Transverse colon (tissue), 4 donors: ENCODE data around the gene KASH5. TPM values are rescaled to one million over a fixed set of nuclear protein-coding genes. Genes with fewer than 3 reads are reported as not detected.

ENCODE experiments used
- DNase-seq: peaks from one replicate; pipeline ENCODE4 v3.0.0-alpha.2; 2019
- H3K27ac ChIP-seq, 4 donors: fragments of 200-600 bp; sonication (generic); 2 replicates each; pipeline ENCODE4 v1.5.1; 2016 to 2018; ENCODE audit warnings: inconsistent platforms in 4 of 4
- H3K27me3 ChIP-seq: fragments of 200-600 bp; sonication (generic); 2 replicates; pipeline ENCODE4 v1.5.1; 2017; ENCODE audit warnings: inconsistent platforms
- H3K36me3 ChIP-seq, 4 donors: fragments of 200-600 bp; sonication (generic); 2 replicates each; pipeline ENCODE4 v1.5.1; 2017 to 2019; ENCODE audit warnings: inconsistent platforms in 4 of 4
- H3K4me1 ChIP-seq, 4 donors: fragments of 200-600 bp; sonication (generic); 2 replicates each; pipeline ENCODE4 v1.5.1; 2017 to 2020; ENCODE audit warnings: inconsistent platforms in 4 of 4
- H3K4me3 ChIP-seq, 4 donors: fragments of 200-600 bp; sonication (generic); 1 replicate in 1 of 4; 2 replicates in 3 of 4; pipeline versions ENCODE4 v1.5.1 to v1.6.1; 2017 to 2019; ENCODE audit warnings: inconsistent platforms in 4 of 4
- H3K9me3 ChIP-seq, 2 donors: fragments of 200-600 bp; sonication (generic); 2 replicates each; pipeline ENCODE4 v1.5.1; 2017 to 2019; ENCODE audit warnings: inconsistent platforms in 2 of 2
- CTCF ChIP-seq, 5 experiments: fragments of 200-600 bp in 3 of 5; fragments of 450-650 bp in 2 of 5; sonication (generic) in 3 of 5; IDR thresholded peaks; 1 replicate in 2 of 5; 2 replicates in 3 of 5; pipeline ENCODE4 v1.5.1; 2016 to 2017; ENCODE audit warnings: antibody characterized with exemption in 5 of 5, inconsistent platforms in 3 of 5, mild to moderate bottlenecking in 2 of 5, moderate library complexity in 1 of 5
- EP300 ChIP-seq: sonication (generic); formaldehyde crosslinking; IDR thresholded peaks from one replicate; pipeline ENCODE4 v1.6.1; 2017; ENCODE audit warnings: antibody characterized with exemption, low read depth
- POLR2A ChIP-seq: fragments of 450-650 bp; IDR thresholded peaks from one replicate; pipeline ENCODE4 v1.6.1; 2016; ENCODE audit warnings: antibody characterized with exemption, mild to moderate bottlenecking, moderate library complexity
- POLR2AphosphoS5 ChIP-seq, 3 donors: sonication (generic); formaldehyde crosslinking; IDR thresholded peaks; one replicate each; pipeline ENCODE4 v1.6.1; 2016; ENCODE audit warnings: antibody characterized with exemption in 3 of 3
- WGBS, 2 donors: methylation state at CpG; one replicate each; pipeline ENCODE4 v1.1.5; 2018; ENCODE audit warnings: low coverage in 1 of 2; 5-methylcytosine and 5-hydroxymethylcytosine counted together
- in situ Hi-C, 4 donors: fragments of 200-750 bp; cut with MboI; loops; one replicate each; pipeline versions ENCODE4 v1.15.0 to v1.15.1; 2017; ENCODE audit warnings: low sequenced_read_pairs in 3 of 4, low pct_ligation_motif_present in 1 of 4, low pct_unique_long_range_greater_than_20kb in 1 of 4
- intact Hi-C: fragments of 100-400 bp; cut with DNase I; formaldehyde crosslinking; loops from one replicate; pipeline ENCODE4 v1.15.1; 2023; ENCODE audit warnings: low total_unique reads
- total RNA-seq, 4 donors: library from RNA; depleted of rRNA; stranded (reverse); fragments of >200 nt; gene quantifications; one replicate each; pipeline ENCODE4 v1.1.0, GENCODE V29; 2016

Gene KASH5
- total RNA-seq, 4 donors from 2014 or later = not detected

GRCh38 chr19:49362929-49363267 is 25.2 kb upstream of the KASH5 start:
- Histone ChIP-seq H3K4me1 (peaks cover 4 to 32% (median 22%) of the 10 kb centered on the region in 4 donors), H3K27me3 (no peaks in the 10 kb centered on the region), H3K27ac (peak overlapping the region; percentile 87 to 97 (median 91)), H3K36me3 (no peaks in the 10 kb centered on the region), H3K4me3 (peak overlapping the region in 3 of 4 donors; percentile 48 to 78 (median 61)), H3K9me3 (no peaks in the 10 kb centered on the region)
- 0 to 1% methylated on average over 1 to 14 of the region's 14 CpGs for whole genome bisulfite sequencing, 2 donors
- TF ChIP-seq POLR2A (no peak), EP300 (no peak)
- peak; percentile 47 for DNase-seq
- intact Hi-C loops = no loop called here
- in situ Hi-C loops = no loop called here

GRCh38 chr19:49363268-49364082 is 24.6 kb upstream of the KASH5 start, which contains the start of gene DKKL1:
DKKL1 (plus strand) TSS chr19:49363877; CDS start chr19:49363999, 122 bp downstream.
- H3K4me3 ChIP-seq = peak within 1 kb of the TSS in 3 of 4 donors; percentile 48 to 78 (median 61)
- WGBS, 2 donors = 0 to 3% methylated on average over 6 to 44 of the region's 46 CpGs
- H3K27me3 ChIP-seq = no peaks in the 10 kb centered on the region
- no peaks in the 10 kb centered on the region for H3K36me3 ChIP-seq
- TF ChIP-seq CTCF (IDR thresholded peaks at IDR 0.05) (peak in 2 of 5 experiments; percentile 18 to 27), POLR2AphosphoS5 (IDR thresholded peaks at IDR 0.05) (peak; percentile 68 to 80 (median 69)), EP300 (no peak)
- in situ Hi-C loops = no loop called here
- intact Hi-C loops = no loop called here
- peaks cover 4 to 32% (median 22%) of the 10 kb centered on the region in 4 donors for H3K4me1 ChIP-seq
- H3K27ac ChIP-seq = peak within 1 kb of the TSS; percentile 87 to 97 (median 91)
- peaks cover under 1 to 2% of the 10 kb centered on the region in 2 donors for H3K9me3 ChIP-seq
- DNase-seq = peak; percentile 99

GRCh38 chr19:49364083-49364737 is 23.8 kb upstream of the KASH5 start:
- peaks cover 4 to 32% (median 22%) of the 10 kb centered on the region in 4 donors for H3K4me1 ChIP-seq
- peak overlapping the region in 2 of 4 donors; percentile 61 to 78 for H3K4me3 ChIP-seq
- intact Hi-C loops = no loop called here
- no peak for DNase-seq
- peak overlapping the region; percentile 69 to 88 (median 82) for H3K27ac ChIP-seq
- no peaks in the 10 kb centered on the region for H3K36me3 ChIP-seq
- 55 to 76% methylated on average over 2 to 27 of the region's 27 CpGs for WGBS, 2 donors
- peaks cover 7 to 9% of the 10 kb centered on the region in 2 donors for H3K9me3 ChIP-seq
- H3K27me3 ChIP-seq = no peaks in the 10 kb centered on the region
- TF ChIP-seq EP300 (no peak), POLR2A (no peak), POLR2AphosphoS5 (IDR thresholded peaks at IDR 0.05) (no peak), CTCF (IDR thresholded peaks at IDR 0.05) (no peak)
- in situ Hi-C loops = no loop called here

- Histone ChIP-seq H3K36me3 (no peaks in the 10 kb centered on the region), H3K4me3 (no peak overlapping the region), H3K9me3 (peaks cover 10 to 11% of the 10 kb centered on the region in 2 donors), H3K4me1 (peaks cover 4 to 32% (median 18%) of the 10 kb centered on the region in 4 donors), H3K27me3 (no peaks in the 10 kb centered on the region), H3K27ac (no peak overlapping the region)
- intact Hi-C loops (loop anchor here (2.0 kb wide), 1 partner anchor 77 kb away; no protein-coding TSS in a partner anchor), in situ Hi-C loops (no loop called here)
- TF ChIP-seq CTCF (IDR thresholded peaks at IDR 0.05) (no peak), EP300 (no peak)
- no peak for DNase-seq
Measured at GRCh38 chr19:49366110-49366509, 21.9 kb upstream of the KASH5 start.
